ENCODE data around the gene CBX2.

CBX2 gene

GRCh38 chr17:79777894-79778503, at the start of gene CBX2:
CBX2 (plus strand) TSS chr17:79778148; CDS start chr17:79778236, 88 bp downstream.
- DNase-seq (ENCODE audit: low read depth in 2 of 2), result peak; percentile 47 to 65

DNA sequence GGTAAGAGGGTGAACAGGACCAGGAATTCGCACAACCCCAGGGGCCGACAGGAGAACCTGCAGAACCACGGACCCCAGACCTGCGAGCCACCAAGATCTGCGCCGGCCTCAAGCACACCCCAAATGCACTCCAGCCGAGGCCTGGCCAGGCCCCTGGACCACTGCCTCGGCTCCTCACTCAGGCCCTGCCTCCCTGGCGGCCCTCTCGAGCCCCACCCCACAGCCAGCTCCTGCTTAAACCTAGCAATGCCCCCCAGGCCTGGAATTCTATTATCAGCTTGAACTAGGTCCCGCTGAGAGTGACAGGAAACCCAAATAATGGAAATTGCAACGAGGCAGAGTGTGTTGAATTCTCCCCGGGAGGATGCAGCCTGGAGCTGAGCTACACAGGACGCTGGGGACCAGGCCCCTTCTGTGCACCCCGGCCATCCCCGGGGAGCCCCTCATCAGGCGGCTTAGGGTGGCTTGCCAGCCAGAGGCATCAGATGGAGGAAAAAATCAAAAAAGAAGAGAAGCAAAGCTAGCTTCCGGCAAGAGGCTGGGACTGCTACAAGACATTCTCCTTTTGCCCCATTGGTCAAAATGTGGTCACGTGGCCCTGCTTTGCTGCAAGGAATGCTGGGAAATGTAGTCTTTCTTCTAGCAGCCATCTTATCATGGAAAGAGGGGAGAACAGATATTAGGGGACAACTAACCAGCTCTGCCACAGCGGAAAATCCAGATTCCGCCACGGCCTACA, 49.6 kb upstream of the CBX2 start:
- peak; percentile 38 to 67 for DNase-seq (ENCODE audit: low read depth in 2 of 2)

DNA sequence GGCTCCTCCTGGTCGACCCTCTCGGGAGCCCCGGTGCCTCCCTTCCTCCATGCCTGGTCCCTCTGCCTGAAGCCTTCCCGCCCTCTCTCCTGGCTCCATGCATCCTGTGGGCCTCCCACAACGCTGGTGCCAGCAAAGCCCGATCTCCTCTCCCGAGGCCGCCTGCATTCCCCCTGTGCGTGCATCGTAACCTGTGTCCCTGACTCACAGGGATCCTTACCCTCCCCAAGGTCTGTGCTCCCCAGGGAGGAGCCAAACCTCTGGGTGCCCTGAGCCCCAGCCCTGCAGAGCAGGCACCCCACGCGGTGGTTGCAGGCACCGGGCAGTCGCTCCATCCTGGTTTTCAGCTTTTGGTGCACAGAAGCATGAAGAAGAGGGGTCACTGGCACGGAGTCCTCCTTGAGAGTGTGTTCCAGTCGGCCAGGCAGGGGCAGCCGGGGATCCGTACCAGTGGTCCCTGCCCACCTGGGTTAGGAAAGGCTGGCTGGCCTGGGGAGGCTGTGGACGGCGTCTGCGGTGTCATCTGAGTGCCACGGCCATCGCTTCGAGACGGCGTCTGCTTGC, 49.0 kb upstream of the CBX2 start:
- no peak for DNase-seq (ENCODE audit: low read depth in 2 of 2)

GRCh38 chr17:79729761-79730160, 48.2 kb upstream of the CBX2 start:
- no peak for DNase-seq (ENCODE audit: low read depth in 2 of 2)

- no peak for DNase-seq (ENCODE audit: low read depth in 2 of 2)
These were observed 47.5 kb upstream of the CBX2 start for GRCh38 chr17:79730437-79730768.

GRCh38 chr17:79730769-79731483, 47.0 kb upstream of the CBX2 start, which contains the start of gene ENPP7:
ENPP7 (plus strand) TSS chr17:79730943; CDS start chr17:79731140, 197 bp downstream.
- DNase-seq (ENCODE audit: low read depth in 2 of 2), result no peak

- DNase-seq (ENCODE audit: low read depth in 2 of 2), result no peak
These were observed 45.7 kb upstream of the CBX2 start for GRCh38 chr17:79732254-79732653.

DNA sequence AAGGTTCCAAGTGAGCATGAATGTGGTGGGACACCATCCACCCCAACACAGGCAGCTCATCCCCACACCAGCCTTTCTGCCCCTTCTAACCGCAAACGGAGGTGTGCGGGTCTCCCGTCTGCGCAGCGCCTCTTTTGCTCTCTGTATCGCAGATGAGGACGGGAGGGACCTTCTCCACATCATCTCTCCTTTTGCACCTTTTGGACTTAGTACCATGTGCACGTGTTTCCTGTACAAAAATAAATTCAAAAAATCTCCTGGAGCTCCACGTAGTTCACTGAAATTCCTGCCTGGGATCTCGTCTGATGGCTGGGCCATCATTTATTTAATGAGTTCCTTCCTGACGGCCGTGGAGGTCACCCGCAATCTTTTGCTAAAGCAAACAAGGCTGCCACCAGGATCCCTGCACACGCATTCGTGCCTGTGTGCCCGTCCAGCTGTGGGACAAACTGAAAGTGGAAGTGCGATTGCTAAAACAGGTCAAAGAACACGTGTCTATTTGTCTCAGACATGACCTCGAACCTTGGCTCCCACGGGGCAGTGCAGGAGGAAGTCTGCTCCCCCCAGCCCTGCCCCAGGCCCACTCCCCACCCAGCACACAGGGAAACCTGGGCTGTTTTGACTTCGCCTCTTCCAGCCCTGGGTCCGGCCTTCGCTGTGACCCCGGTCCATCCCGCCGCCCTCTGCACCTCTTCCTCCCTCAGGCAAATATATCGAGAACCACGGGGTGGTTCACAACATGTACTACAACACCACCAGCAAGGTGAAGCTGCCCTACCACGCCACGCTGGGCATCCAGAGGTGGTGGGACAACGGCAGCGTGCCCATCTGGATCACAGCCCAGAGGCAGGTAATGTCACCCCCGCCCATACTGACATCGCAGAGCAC, 44.9 kb upstream of the CBX2 start:
- no peak for DNase-seq (ENCODE audit: low read depth in 2 of 2)

DNA sequence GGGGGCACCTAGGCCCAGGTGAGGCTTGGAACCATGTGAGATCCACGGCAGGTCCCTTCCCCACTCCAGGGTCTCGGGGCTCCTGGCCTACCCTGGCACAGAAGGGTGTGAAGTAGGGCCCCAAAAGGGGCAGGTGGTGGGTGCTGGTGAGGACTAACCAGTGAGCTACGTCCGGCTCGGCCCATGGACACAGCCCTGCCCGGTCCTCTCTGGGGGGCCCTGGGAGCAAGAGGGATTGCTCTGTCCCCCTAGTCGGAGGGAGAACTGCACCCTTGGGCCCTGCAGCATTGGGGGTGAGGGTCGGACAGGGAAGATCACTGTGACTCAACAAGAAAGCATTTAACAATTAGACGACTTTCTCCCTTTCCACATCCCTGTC, 44.3 kb upstream of the CBX2 start:
- DNase-seq (ENCODE audit: low read depth in 2 of 2), result no peak

DNA sequence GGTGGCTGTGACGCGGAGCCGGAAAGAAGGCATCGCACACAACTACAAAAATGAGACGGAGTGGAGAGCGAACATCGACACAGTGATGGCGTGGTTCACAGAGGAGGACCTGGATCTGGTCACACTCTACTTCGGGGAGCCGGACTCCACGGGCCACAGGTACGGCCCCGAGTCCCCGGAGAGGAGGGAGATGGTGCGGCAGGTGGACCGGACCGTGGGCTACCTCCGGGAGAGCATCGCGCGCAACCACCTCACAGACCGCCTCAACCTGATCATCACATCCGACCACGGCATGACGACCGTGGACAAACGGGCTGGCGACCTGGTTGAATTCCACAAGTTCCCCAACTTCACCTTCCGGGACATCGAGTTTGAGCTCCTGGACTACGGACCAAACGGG, 42.9 kb upstream of the CBX2 start:
- DNase-seq (ENCODE audit: low read depth in 2 of 2), result no peak

GRCh38 chr17:79737046-79737921, 40.7 kb upstream of the CBX2 start:
- no peak for DNase-seq (ENCODE audit: low read depth in 2 of 2)

GRCh38 chr17:79737922-79738578, 39.9 kb upstream of the CBX2 start:
- DNase-seq (ENCODE audit: low read depth in 2 of 2), result no peak

DNA sequence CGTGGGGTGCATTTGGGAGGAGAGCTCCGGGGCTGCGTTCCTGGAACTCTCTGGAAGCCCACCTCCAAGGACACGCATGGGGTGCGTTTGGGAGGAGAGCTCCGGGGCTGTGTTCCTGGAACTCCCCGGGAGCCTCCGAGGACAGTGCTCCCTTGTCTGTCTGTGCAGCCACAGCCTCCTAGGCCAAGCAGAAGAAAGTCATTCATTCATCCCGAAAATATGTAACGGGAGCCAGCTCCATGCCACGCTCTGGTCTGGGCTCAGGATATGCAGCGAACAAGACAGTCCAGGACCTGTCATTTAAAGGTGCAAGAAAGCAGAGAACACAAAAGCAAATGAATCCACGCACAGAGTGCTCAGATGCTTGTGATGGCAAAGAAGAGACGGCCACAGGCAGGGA, 39.3 kb upstream of the CBX2 start:
- DNase-seq (ENCODE audit: low read depth in 2 of 2), result no peak

DNA sequence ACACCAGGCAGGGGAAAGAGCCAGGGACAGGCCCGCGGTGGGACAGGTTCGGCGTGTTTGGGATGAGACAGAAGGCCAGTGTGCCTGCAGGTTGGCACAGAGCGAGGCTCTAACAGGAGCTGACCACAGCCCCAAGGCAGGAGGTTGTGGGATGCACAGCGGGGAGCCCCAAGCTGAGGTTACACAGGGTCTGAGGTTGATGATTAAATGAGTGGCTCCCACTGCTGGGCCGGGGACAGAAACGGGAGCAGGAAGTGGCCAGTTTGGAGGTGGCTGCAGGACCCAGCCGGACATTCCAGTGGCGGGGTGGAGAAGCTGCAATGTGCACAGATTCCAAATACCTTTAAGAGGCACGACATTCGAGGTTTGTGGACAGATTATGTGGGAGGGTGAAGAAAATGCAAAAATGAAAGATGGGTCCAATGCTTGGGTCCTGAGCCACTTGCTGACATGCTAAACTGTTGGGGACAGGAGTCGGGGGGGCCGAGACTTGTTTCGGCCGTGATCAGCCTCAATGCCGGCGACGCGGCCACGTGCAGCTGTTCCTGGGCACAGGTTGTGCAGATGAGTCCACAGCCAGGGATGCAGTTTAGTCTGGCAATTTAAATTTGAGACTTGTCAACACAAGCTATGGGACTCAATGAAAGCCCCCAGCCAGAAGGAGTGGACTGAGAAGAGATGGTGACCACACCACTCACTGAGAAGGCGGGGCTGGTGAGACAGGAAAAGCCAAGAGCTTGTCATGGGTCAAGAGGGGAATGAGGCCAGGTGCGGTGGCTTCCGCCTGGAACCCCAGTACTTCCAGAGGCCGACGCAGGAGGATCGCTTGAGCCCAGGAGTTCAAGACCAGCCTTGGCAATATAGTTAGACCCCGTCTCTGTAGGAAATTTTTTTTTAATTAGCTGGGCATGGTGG, 38.5 kb upstream of the CBX2 start:
- no peak for DNase-seq (ENCODE audit: low read depth in 2 of 2)

- DNase-seq (ENCODE audit: low read depth in 2 of 2), result no peak
These were observed 37.5 kb upstream of the CBX2 start for GRCh38 chr17:79740413-79740812.

GRCh38 chr17:79741401-79741750, 36.6 kb upstream of the CBX2 start:
- no peak for DNase-seq (ENCODE audit: low read depth in 2 of 2)

- DNase-seq (ENCODE audit: low read depth in 2 of 2), result peak; percentile 20 to 42
These were observed 36.0 kb upstream of the CBX2 start for GRCh38 chr17:79741751-79742588.

GRCh38 chr17:79742589-79742918, 35.4 kb upstream of the CBX2 start:
- DNase-seq (ENCODE audit: low read depth in 2 of 2), result no peak
